Fibroblast of villous mesenchyme (primary cell): ENCODE data around the gene DMRTC2. TPM values are rescaled to one million over a fixed set of nuclear protein-coding genes. Genes with fewer than 3 reads are reported as not detected.

Source experiments
- DNase-seq: peaks from one replicate; pipeline ENCODE4 v3.0.0-alpha.2; 2010; ENCODE audit warnings: low read depth
- H3K4me3 ChIP-seq: 2 replicates; pipeline ENCODE4 v1.5.1; 2011; ENCODE audit warnings: low read depth, mild to moderate bottlenecking, low read length
- total RNA-seq: library from RNA; depleted of rRNA; stranded (reverse); fragments of >200 nt; gene quantifications from 2 replicates; pipeline ENCODE4 v1.2.3, GENCODE V29; 2012
- TF ChIP-seq, protein P1 (sequence below): IDR thresholded peaks from 2 replicates; pipeline ENCODE4 v1.5.1; 2012; ENCODE audit warnings: low read depth, mild to moderate bottlenecking, low read length; ENCODE audit not compliant: insufficient read depth

DMRTC2 gene
- total RNA-seq, 1 donor, result not detected

DNA sequence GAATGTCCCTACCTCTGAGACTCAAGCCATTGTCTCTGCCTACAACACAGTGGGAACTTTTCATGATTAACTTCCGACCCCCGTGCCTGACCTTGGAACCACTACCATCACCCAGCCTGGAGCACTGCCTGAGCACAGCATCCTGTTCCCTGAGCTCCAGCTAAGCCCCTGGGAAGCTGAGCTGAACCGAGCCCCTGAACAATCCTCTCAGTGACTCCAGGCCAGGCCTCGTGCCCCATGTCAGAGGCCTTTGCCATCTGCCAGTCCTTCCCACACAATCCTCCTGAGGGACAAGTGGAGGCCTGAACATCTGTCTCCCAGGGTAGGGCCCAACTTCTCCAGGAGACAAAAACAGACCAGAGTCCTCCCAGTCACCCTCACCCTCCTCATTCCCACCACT, 30.9 kb upstream of the DMRTC2 start:
- H3K4me3 ChIP-seq, result no peak overlapping the region
- TF ChIP-seq, protein P1, sequence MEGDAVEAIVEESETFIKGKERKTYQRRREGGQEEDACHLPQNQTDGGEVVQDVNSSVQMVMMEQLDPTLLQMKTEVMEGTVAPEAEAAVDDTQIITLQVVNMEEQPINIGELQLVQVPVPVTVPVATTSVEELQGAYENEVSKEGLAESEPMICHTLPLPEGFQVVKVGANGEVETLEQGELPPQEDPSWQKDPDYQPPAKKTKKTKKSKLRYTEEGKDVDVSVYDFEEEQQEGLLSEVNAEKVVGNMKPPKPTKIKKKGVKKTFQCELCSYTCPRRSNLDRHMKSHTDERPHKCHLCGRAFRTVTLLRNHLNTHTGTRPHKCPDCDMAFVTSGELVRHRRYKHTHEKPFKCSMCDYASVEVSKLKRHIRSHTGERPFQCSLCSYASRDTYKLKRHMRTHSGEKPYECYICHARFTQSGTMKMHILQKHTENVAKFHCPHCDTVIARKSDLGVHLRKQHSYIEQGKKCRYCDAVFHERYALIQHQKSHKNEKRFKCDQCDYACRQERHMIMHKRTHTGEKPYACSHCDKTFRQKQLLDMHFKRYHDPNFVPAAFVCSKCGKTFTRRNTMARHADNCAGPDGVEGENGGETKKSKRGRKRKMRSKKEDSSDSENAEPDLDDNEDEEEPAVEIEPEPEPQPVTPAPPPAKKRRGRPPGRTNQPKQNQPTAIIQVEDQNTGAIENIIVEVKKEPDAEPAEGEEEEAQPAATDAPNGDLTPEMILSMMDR, result no peak
- DNase-seq, result no peak

DNA sequence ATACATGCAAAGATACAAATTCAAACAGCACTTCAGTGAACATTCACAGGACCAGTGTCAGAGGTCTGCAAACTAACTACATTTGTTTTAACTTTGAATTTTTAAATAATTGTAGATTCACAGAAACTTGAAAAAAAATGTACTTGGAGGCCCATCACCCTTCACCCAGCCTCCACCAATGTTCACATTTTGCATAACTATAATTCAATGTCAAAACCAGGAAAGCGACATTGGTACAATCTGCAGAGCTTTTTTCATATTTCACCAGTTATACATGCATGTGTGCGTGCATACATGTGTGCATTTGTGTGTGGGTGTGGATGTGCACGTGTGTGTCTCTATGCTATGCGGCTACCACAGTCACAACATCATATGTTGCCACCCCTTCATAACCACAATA, 29.5 kb upstream of the DMRTC2 start:
- no peak for DNase-seq
- no peak overlapping the region for H3K4me3 ChIP-seq
- TF ChIP-seq, protein P1, result no peak

GRCh38 chr19:41816761-41817160, 28.1 kb upstream of the DMRTC2 start:
- TF ChIP-seq, protein P1, result no peak
- DNase-seq, result no peak
- no peak overlapping the region for H3K4me3 ChIP-seq

- TF ChIP-seq, protein P1, result peak; percentile 65
- no peak overlapping the region for H3K4me3 ChIP-seq
- peak; percentile 30 for DNase-seq
These were observed 23.7 kb upstream of the DMRTC2 start for GRCh38 chr19:41821003-41821735.

GRCh38 chr19:41837981-41838708, 6.7 kb upstream of the DMRTC2 start:
- TF ChIP-seq, protein P1, result no peak
- no peak for DNase-seq
- H3K4me3 ChIP-seq, result no peak overlapping the region

DNA sequence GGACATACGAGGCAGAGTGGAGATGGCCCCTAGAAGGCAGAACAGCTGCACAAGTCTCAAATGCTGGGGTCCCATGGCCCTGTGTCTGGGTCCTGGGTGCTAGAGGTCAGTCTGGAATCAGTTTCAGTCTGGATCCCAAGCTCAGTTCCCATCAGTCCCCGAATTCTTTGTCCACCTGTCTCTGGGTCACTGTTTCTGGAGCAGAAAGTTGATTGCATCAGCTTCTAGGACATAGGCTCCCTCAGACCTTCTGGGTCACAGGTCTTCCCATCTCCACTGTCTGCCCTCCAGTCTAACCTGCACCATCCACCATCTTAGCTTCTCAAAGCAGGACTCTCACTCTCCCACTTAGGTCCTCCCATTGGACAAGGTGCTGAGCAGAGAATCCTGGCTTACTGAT, 5.6 kb upstream of the DMRTC2 start:
- no peak overlapping the region for H3K4me3 ChIP-seq
- no peak for DNase-seq
- TF ChIP-seq, protein P1, result no peak

GRCh38 chr19:41843371-41843770, 1.5 kb upstream of the DMRTC2 start:
- TF ChIP-seq, protein P1, result no peak
- DNase-seq, result no peak
- H3K4me3 ChIP-seq, result no peak overlapping the region
